K562 (cell line): Measurements from ENCODE around the gene HRC. TPM values are rescaled to one million over a fixed set of nuclear protein-coding genes. Genes with fewer than 3 reads are reported as not detected.

ENCODE experiments used
- ATAC-seq: fragments of 200-7000 bp; cut with Tn5 transposase; 3 replicates; pipeline ENCODE4 v1.9.1; 2020; ENCODE audit warnings: moderate library complexity
- BruUV-seq: library from RNA; stranded (reverse); fragments of 400-500 nt; replicated peaks from 2 replicates; lab custom pipeline; 2021; lab: Mats Ljungman, UMichigan
- CTCF ChIA-PET: fragments of 300-600 bp; formaldehyde crosslinking; extraction: SDS; loops from one replicate; lab custom pipeline; 2021; ENCODE audit warnings: low intra/inter-chr PET ratio; lab: Yijun Ruan, JAX
- POLR2A ChIA-PET: fragments of 300-600, 350-650 bp; sonication (Branson Sonifier 250); formaldehyde crosslinking; extraction: SDS; loops from one replicate; lab custom pipeline; 2021; ENCODE audit warnings: antibody characterized with exemption, inconsistent platforms; lab: Yijun Ruan, JAX
- DNase-seq, 4 experiments: peaks; one replicate each; pipeline versions ENCODE4 v3.0.0 to v3.0.0-alpha.2; 2011 to 2018; ENCODE audit warnings: low spot score in 3 of 4, mixed read lengths in 3 of 4; ENCODE audit errors: extremely low read depth in 1 of 4
- FAIRE-seq: peaks from 2 replicates; lab custom pipeline; 2011; peaks lifted over from hg19 to GRCh38; lab: Jason Lieb, UNC
- H2AFZ ChIP-seq: 2 replicates; pipeline ENCODE4 v1.6.0; 2011; ENCODE audit warnings: low read depth, low read length, control low read depth, inconsistent platforms
- H3K27ac ChIP-seq: fragments of 200-600 bp; 3 replicates; pipeline ENCODE4 v1.8.0; 2011; ENCODE audit warnings: low read depth, mild to moderate bottlenecking, control low read depth, inconsistent platforms, low read length, moderate library complexity, mixed read lengths; ENCODE audit errors: extremely low read depth
- H3K27me3 ChIP-seq, 2 experiments: fragments of 300-600 bp in 1 of 2; 2 replicates in 1 of 2; 3 replicates in 1 of 2; pipeline versions ENCODE4 v1.6.0 to v1.8.0; 2011; ENCODE audit warnings: inconsistent platforms in 2 of 2, low read length in 2 of 2, mild to moderate bottlenecking in 1 of 2, mixed read lengths in 1 of 2, moderate library complexity in 1 of 2; ENCODE audit not compliant: control insufficient read depth in 2 of 2, insufficient read depth in 2 of 2
- H3K36me3 ChIP-seq: fragments of 300-600 bp; 3 replicates; pipeline ENCODE4 v1.8.0; 2011; ENCODE audit warnings: mild to moderate bottlenecking, low read length, inconsistent platforms; ENCODE audit not compliant: control insufficient read depth, insufficient read depth
- H3K4me1 ChIP-seq, 2 experiments: fragments of 200-600 bp in 1 of 2; replicated peaks in 1 of 2; 2 replicates in 1 of 2; 3 replicates in 1 of 2; pipeline versions ENCODE4 v1.5.1 to v1.8.0; 2011; ENCODE audit warnings: inconsistent platforms in 2 of 2, low read length in 2 of 2, mild to moderate bottlenecking in 1 of 2, mixed read lengths in 1 of 2, moderate library complexity in 1 of 2; ENCODE audit not compliant: control insufficient read depth in 2 of 2, insufficient read depth in 2 of 2
- H3K4me2 ChIP-seq: 2 replicates; pipeline ENCODE4 v1.6.1; 2011; ENCODE audit warnings: low read length, control low read depth, inconsistent platforms, mixed read lengths; ENCODE audit not compliant: insufficient read depth
- H3K4me3 ChIP-seq: fragments of 200-600 bp; sonication (generic), shearing (Covaris generic); 2 replicates; pipeline ENCODE4 v1.5.1; 2016; ENCODE audit warnings: control low read depth, inconsistent platforms
- H3K79me2 ChIP-seq: fragments of 200-600 bp; 3 replicates; pipeline ENCODE4 v1.8.0; 2011; ENCODE audit warnings: low read length, inconsistent platforms; ENCODE audit not compliant: control insufficient read depth, insufficient read depth
- H3K9ac ChIP-seq, 2 experiments: 2 replicates each; pipeline versions ENCODE4 v1.6.0 to v1.6.1; 2011; ENCODE audit warnings: low read depth in 2 of 2, low read length in 2 of 2, control low read depth in 1 of 2, inconsistent platforms in 1 of 2, mild to moderate bottlenecking in 1 of 2, mixed read lengths in 1 of 2; ENCODE audit not compliant: insufficient read depth in 1 of 2
- H3K9me1 ChIP-seq: one replicate; pipeline ENCODE4 v1.6.0; 2011; ENCODE audit warnings: inconsistent platforms, mild to moderate bottlenecking, low read length, moderate library complexity; ENCODE audit not compliant: control insufficient read depth, insufficient read depth
- H3K9me3 ChIP-seq: replicated peaks from 2 replicates; pipeline ENCODE4 v1.5.1; 2011; ENCODE audit warnings: low read depth, low read length, inconsistent platforms; ENCODE audit not compliant: control insufficient read depth, insufficient read depth
- H4K20me1 ChIP-seq: replicated peaks from 2 replicates; pipeline ENCODE4 v1.6.1; 2011; ENCODE audit warnings: low read length, inconsistent platforms, mixed read lengths; ENCODE audit not compliant: control insufficient read depth, insufficient read depth
- FOXM1 ChIP-seq, 2 experiments: fragments of 450-650 bp in 1 of 2; sonication (generic) in 1 of 2; formaldehyde crosslinking in 1 of 2; IDR thresholded peaks; 2 replicates each; pipeline versions ENCODE4 v1.6.1 to v1.9.0; 2017 to 2022; ENCODE audit warnings: low read depth in 2 of 2, mild to moderate bottlenecking in 2 of 2, missing genetic modification reagents in 1 of 2, moderate library complexity in 1 of 2
- HNRNPH1 ChIP-seq: fragments of 200-400 bp; formaldehyde crosslinking; optimal IDR thresholded peaks from 2 replicates; pipeline ENCODE3; 2017; ENCODE audit warnings: low read depth, mild to moderate bottlenecking, low read length, moderate library complexity
- KLF1 ChIP-seq: fragments of 450-650 bp; IDR thresholded peaks from 2 replicates; pipeline ENCODE4 v1.6.1; 2016; ENCODE audit warnings: missing genetic modification characterization, missing compliant biosample characterization
- NCOA1 ChIP-seq: fragments of 450-650 bp; IDR thresholded peaks from 2 replicates; pipeline ENCODE4 v1.6.1; 2016; ENCODE audit warnings: low read depth
- U2AF2 ChIP-seq: fragments of 200-400 bp; formaldehyde crosslinking; optimal IDR thresholded peaks from 2 replicates; pipeline ENCODE3; 2017; ENCODE audit warnings: low read depth, mild to moderate bottlenecking, low read length
- YY1 ChIP-seq, 3 experiments: IDR thresholded peaks; 2 replicates each; pipeline ENCODE4 v1.6.1; 2011; ENCODE audit warnings: low read length in 2 of 3, mild to moderate bottlenecking in 2 of 3, moderate library complexity in 2 of 3, borderline replicate concordance in 1 of 3, control low read depth in 1 of 3, low read depth in 1 of 3; ENCODE audit not compliant: insufficient read depth in 3 of 3, insufficient replicate concordance in 2 of 3, control insufficient read depth in 1 of 3, insufficient read length in 1 of 3; ENCODE audit errors: extremely low read depth in 1 of 3
- ZBTB8A ChIP-seq: fragments of 450-650 bp; IDR thresholded peaks from 2 replicates; pipeline ENCODE4 v1.6.1; 2018; ENCODE audit warnings: mild to moderate bottlenecking, moderate library complexity; ENCODE audit not compliant: partially characterized antibody
- ZNF24 ChIP-seq: fragments of 450-650 bp; IDR thresholded peaks from 2 replicates; pipeline ENCODE4 v1.6.1; 2016
- WGBS: fragments of 100-300 bp; shearing (Covaris generic); methylation state at CpG from one replicate; pipeline ENCODE4 v1.1.6; 2016; ENCODE audit warnings: low coverage, mixed read lengths; ENCODE audit not compliant: insufficient coverage; ENCODE audit errors: missing lambda C conversion rate; 5-methylcytosine and 5-hydroxymethylcytosine counted together
- in situ Hi-C: fragments of 300-500 bp; cut with MboI; formaldehyde crosslinking; loops from 4 replicates; pipeline ENCODE4 v1.15.0; 2018; ENCODE audit warnings: inconsistent platforms, mixed read lengths
- intact Hi-C: fragments of 100-400 bp; cut with micrococcal nuclease; formaldehyde crosslinking; loops from 2 replicates; pipeline ENCODE4 v1.14.2; 2022
- polyA plus RNA-seq, 8 experiments: library from polyadenylated mRNA; depleted of rRNA in 4 of 8; stranded (reverse) in 5 of 8; unstranded in 3 of 8; fragments of >200 nt; fragmentation: Nextera tagmentation in 2 of 8; fragmentation: Illumina TruSeq in 1 of 8; extraction: Ambion mirVana in 2 of 8; extraction: Trizol in 1 of 8; gene quantifications; 2 replicates each; pipeline versions ENCODE4 v1.2.1 to v1.2.3, GENCODE V29; 2011 to 2014; ENCODE audit warnings: inconsistent platforms in 1 of 8, missing spikeins in 1 of 8
- total RNA-seq, 7 experiments: library from RNA; depleted of rRNA in 6 of 7; stranded (reverse); fragments of >200 nt in 6 of 7; fragmentation: Illumina TruSeq in 2 of 7; extraction: Trizol in 2 of 7; gene quantifications; 2 replicates each; pipeline versions ENCODE4 v1.2.1 to v1.2.3, GENCODE V29; 2011 to 2021; ENCODE audit warnings: low replicate concordance in 1 of 7
- TF ChIP-seq, protein P1 (sequence below): fragments of 450-650 bp; IDR thresholded peaks from 2 replicates; pipeline ENCODE4 v1.6.1; 2018; ENCODE audit warnings: mild to moderate bottlenecking, low read depth; ENCODE audit not compliant: partially characterized antibody
- TF ChIP-seq, protein P2 (sequence below): fragments of 450-650 bp; IDR thresholded peaks from 2 replicates; pipeline ENCODE4 v1.6.1; 2016; ENCODE audit warnings: antibody characterized with exemption
- TF ChIP-seq, protein P3 (sequence below): fragments of 150-350 bp; conservative IDR thresholded peaks from 2 replicates; pipeline ENCODE4 v1.6.1; 2014; ENCODE audit warnings: low read length

Gene HRC
- total and polyA plus RNA-seq, 9 of the 15 experiments (the other 6 are each of a cell fraction or from before 2014, with no cell fraction given): 0.66 to 18.7 (median 13.1) TPM

DNA sequence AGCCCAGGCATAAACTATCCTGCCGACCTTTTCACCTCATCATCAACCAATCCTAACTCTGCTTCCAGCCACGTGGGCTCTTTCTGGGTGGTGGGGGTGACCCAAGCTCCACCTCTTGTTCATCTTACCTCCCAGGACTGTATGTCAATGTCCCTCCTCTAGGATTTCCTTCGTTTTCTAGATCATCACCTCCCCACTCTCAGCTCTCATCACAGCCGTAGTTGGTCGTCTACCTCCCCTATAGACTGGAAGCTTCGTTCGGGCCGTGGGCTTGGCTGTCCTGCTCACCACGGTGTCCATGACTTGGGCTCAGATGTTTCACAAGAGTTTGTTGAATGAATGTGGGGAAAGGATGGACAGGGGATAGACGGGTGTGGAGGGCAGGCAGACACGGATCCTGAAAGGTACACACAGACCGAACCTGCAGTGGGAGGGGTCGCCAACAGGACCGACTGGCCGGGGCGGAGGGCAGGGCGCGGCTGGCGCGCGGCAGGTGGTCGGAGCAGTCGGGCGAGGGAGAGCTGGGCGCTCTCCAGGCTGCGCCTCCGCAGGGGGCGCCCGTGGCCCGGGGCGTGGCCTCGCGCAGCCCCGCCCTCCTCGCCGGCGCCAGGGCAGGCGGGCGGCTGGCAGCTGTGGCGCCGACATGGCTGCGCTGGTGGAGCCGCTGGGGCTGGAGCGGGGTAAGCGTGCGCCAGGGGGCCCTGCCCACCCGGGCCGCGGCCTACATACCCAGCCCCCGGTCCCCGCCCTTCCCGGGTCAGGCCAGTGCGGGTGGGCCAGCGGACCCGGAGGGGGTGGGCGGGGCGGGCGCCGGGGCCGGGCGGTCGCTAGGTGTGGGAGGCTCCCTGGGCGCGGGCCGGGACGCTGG, 41.2 kb downstream of the HRC start, which contains the start of gene LIN7B:
Gene LIN7B (plus strand): TSS at position 609 of the 868 bp plus-strand sequence. CDS start 35 bp downstream, at position 644.
- intact Hi-C loops: no loop called here
- TF ChIP-seq U2AF2 (no peak), HNRNPH1 (no peak), ZBTB8A (no peak), NCOA1 (0 out of 2 replicates have a peak, but pooled peaks have one; percentile 15), YY1 (IDR thresholded peaks at IDR 0.05; ENCODE audit: borderline replicate concordance in 1 of 3, control insufficient read depth in 1 of 3, extremely low read depth in 1 of 3, insufficient read depth in 3 of 3, insufficient read length in 1 of 3, insufficient replicate concordance in 2 of 3, low read depth in 1 of 3, low read length in 2 of 3) (peak in 2 of 3 experiments; percentile 74 to 80), FOXM1 (IDR thresholded peaks at IDR 0.05; ENCODE audit: low read depth) (no peak), FOXM1 (CRISPR knock-in tag; IDR thresholded peaks at IDR 0.05; ENCODE audit: low read depth) (peak; percentile 54; the same call in 1 of the 2 replicates), KLF1 (0 out of 2 replicates have a peak, but pooled peaks have one; percentile 52), ZNF24 (peak; percentile 44; the same call in 1 of the 2 replicates)
- TF ChIP-seq, protein P1, sequence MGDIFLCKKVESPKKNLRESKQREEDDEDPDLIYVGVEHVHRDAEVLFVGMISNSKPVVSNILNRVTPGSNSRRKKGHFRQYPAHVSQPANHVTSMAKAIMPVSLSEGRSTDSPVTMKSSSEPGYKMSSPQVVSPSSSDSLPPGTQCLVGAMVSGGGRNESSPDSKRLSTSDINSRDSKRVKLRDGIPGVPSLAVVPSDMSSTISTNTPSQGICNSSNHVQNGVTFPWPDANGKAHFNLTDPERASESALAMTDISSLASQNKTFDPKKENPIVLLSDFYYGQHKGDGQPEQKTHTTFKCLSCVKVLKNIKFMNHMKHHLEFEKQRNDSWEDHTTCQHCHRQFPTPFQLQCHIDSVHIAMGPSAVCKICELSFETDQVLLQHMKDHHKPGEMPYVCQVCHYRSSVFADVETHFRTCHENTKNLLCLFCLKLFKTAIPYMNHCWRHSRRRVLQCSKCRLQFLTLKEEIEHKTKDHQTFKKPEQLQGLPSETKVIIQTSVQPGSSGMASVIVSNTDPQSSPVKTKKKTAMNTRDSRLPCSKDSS: no peak
- TF ChIP-seq, protein P2, sequence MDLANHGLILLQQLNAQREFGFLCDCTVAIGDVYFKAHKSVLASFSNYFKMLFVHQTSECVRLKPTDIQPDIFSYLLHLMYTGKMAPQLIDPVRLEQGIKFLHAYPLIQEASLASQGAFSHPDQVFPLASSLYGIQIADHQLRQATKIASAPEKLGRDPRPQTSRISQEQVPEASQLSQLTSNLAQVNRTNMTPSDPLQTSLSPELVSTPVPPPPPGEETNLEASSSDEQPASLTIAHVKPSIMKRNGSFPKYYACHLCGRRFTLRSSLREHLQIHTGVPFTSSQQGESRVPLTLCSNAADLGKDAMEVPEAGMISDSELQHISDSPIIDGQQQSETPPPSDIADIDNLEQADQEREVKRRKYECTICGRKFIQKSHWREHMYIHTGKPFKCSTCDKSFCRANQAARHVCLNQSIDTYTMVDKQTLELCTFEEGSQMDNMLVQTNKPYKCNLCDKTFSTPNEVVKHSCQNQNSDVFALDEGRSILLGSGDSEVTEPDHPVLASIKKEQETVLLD: 0 out of 2 replicates have a peak, but pooled peaks have one; percentile 52
- TF ChIP-seq, protein P3, sequence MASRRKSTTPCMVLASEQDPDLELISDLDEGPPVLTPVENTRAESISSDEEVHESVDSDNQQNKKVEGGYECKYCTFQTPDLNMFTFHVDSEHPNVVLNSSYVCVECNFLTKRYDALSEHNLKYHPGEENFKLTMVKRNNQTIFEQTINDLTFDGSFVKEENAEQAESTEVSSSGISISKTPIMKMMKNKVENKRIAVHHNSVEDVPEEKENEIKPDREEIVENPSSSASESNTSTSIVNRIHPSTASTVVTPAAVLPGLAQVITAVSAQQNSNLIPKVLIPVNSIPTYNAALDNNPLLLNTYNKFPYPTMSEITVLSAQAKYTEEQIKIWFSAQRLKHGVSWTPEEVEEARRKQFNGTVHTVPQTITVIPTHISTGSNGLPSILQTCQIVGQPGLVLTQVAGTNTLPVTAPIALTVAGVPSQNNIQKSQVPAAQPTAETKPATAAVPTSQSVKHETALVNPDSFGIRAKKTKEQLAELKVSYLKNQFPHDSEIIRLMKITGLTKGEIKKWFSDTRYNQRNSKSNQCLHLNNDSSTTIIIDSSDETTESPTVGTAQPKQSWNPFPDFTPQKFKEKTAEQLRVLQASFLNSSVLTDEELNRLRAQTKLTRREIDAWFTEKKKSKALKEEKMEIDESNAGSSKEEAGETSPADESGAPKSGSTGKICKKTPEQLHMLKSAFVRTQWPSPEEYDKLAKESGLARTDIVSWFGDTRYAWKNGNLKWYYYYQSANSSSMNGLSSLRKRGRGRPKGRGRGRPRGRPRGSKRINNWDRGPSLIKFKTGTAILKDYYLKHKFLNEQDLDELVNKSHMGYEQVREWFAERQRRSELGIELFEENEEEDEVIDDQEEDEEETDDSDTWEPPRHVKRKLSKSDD: no peak

More for the DNA sequence above, 41.2 kb downstream of the HRC start, which contains the start of gene LIN7B:
- no peaks in the 10 kb centered on the region for H3K9me3 ChIP-seq
- peaks cover 22% of the 10 kb centered on the region; the same call in 2 of the 3 replicates for H3K79me2 ChIP-seq
- ChIA-PET CTCF (interaction anchor here (0.7 to 1.2 kb wide), 2 partner anchors 84 to 94 kb away, joined by 3 to 5 read pairs; no protein-coding TSS in a partner anchor), POLR2A (interaction anchor here (0.6 to 2.2 kb wide), 14 partner anchors 9 to 1296 kb away, joined by 3 to 20 read pairs (median 3); partner anchors contain the start of gene HRC)
- H3K4me3 ChIP-seq: peak within 1 kb of the TSS; percentile 81
- peak within 1 kb of the TSS; percentile 100 for H2AFZ ChIP-seq
- H3K4me2 ChIP-seq: peak within 1 kb of the TSS; percentile 100
- peak; percentile 83 to 88 (median 86) for DNase-seq
- H3K9ac ChIP-seq: peak within 1 kb of the TSS; percentile 72 to 95
- no peaks in the 10 kb centered on the region for H3K27me3 ChIP-seq
- FAIRE-seq: peak; percentile 91
- peak; percentile 78 for ATAC-seq
- no TSS peak for BruUV-seq
- peaks cover 22% of the 10 kb centered on the region for H3K36me3 ChIP-seq
- in situ Hi-C loops: loop anchor here (10.0 kb wide), 1 partner anchor 1221 kb away; no protein-coding TSS in a partner anchor
- H3K27ac ChIP-seq: peak within 1 kb of the TSS; percentile 79
- H3K4me1 ChIP-seq: peaks cover 51 to 73% of the 10 kb centered on the region in 2 experiments
- H3K9me1 ChIP-seq: no peaks in the 10 kb centered on the region
- under 1% methylated on average over 44 of the region's 66 CpGs for WGBS
- no peaks in the 10 kb centered on the region; the same call in 1 of the 2 replicates for H4K20me1 ChIP-seq
